ENCODE results near the gene YBX3.
"Not testable (repeated sequence)": the region's sequence is repeated elsewhere in the genome, so short reads cannot be mapped to it uniquely, and the experiment has no call there.

The YBX3 gene

GRCh38 chr12:10722905-10723746 is at the start of gene YBX3:
Gene YBX3, minus strand, starts transcription at chr12:10723323. Its CDS starts 212 bp downstream, at chr12:10723111.
- H3K4me3 Mint-ChIP-seq, result peak within 1 kb of the TSS; percentile 86

GRCh38 chr12:10771132-10771733 is 48.1 kb upstream of the YBX3 start:
- H3K9me3 Mint-ChIP-seq, result no peaks in the 10 kb centered on the region
- peaks cover 84% of the 10 kb centered on the region for H3K27me3 Mint-ChIP-seq
- no peak for ATAC-seq (replicated peaks; ENCODE audit: extremely low read depth, poor library complexity, severe bottlenecking)
- no peak overlapping the region for H3K27ac Mint-ChIP-seq (ENCODE audit: low read depth)
- no peak overlapping the region for H3K4me3 Mint-ChIP-seq
- H3K36me3 Mint-ChIP-seq (ENCODE audit: insufficient read depth), result no peaks in the 10 kb centered on the region
- no peak for DNase-seq (ENCODE audit: low spot score in 2 of 2)
- no peaks in the 10 kb centered on the region for H3K4me1 Mint-ChIP-seq

More at GRCh38 chr12:10722905-10723746, at the start of gene YBX3:
- Mint-ChIP-seq H3K4me1 (peaks cover 22% of the 10 kb centered on the region), H3K27ac (ENCODE audit: low read depth) (peak within 1 kb of the TSS; percentile 95), H3K36me3 (ENCODE audit: insufficient read depth) (peaks cover 23% of the 10 kb centered on the region), H3K9me3 (no peaks in the 10 kb centered on the region), H3K27me3 (peaks cover 17% of the 10 kb centered on the region)
- peak; percentile 38 to 45 for DNase-seq (ENCODE audit: low spot score in 2 of 2)
- peak; percentile 24 for ATAC-seq (replicated peaks; ENCODE audit: extremely low read depth, poor library complexity, severe bottlenecking)

GRCh38 chr12:10759657-10760056 is 36.5 kb upstream of the YBX3 start:
- H3K9me3 Mint-ChIP-seq, result peaks cover 11% of the 10 kb centered on the region
- peaks cover 77% of the 10 kb centered on the region for H3K27me3 Mint-ChIP-seq
- ATAC-seq (replicated peaks; ENCODE audit: extremely low read depth, poor library complexity, severe bottlenecking), result no peak
- DNase-seq (ENCODE audit: low spot score in 2 of 2), result no peak
- H3K4me3 Mint-ChIP-seq, result no peak overlapping the region
- no peaks in the 10 kb centered on the region for H3K4me1 Mint-ChIP-seq
- H3K36me3 Mint-ChIP-seq (ENCODE audit: insufficient read depth), result peaks cover 2% of the 10 kb centered on the region
- H3K27ac Mint-ChIP-seq (ENCODE audit: low read depth), result no peak overlapping the region

DNA sequence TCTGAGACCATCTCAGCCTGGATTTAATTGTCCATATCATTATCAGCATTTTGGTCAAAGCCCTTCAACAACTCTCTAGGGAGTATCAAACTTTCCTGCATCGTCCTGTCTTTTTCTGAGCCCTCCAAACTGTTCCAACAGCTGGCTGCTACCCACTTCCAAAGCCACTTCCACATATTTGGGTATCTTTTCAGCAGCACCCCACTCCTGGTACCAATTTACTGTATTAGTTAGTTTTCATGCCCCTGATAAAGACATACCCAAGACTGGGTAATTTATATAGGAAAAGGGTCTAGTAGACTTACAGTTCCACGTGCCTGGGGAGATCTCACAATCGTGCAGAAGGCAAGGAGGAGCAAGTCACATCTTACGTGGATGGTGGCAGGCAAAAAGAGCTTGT is 33.1 kb upstream of the YBX3 start:
- no peak overlapping the region for H3K4me3 Mint-ChIP-seq
- DNase-seq (ENCODE audit: low spot score in 2 of 2) (no peak), ATAC-seq (replicated peaks; ENCODE audit: extremely low read depth, poor library complexity, severe bottlenecking) (no peak)
- H3K27me3 Mint-ChIP-seq, result peaks cover 82% of the 10 kb centered on the region
- peaks cover 1% of the 10 kb centered on the region for H3K4me1 Mint-ChIP-seq
- peaks cover 3% of the 10 kb centered on the region for H3K36me3 Mint-ChIP-seq (ENCODE audit: insufficient read depth)
- no peak overlapping the region for H3K27ac Mint-ChIP-seq (ENCODE audit: low read depth)
- H3K9me3 Mint-ChIP-seq, result peaks cover 11% of the 10 kb centered on the region

- peaks cover 3% of the 10 kb centered on the region for H3K36me3 Mint-ChIP-seq (ENCODE audit: insufficient read depth)
- peaks cover 11% of the 10 kb centered on the region for H3K9me3 Mint-ChIP-seq
- DNase-seq (ENCODE audit: low spot score in 2 of 2) (no peak), ATAC-seq (replicated peaks; ENCODE audit: extremely low read depth, poor library complexity, severe bottlenecking) (no peak)
- H3K27ac Mint-ChIP-seq (ENCODE audit: low read depth), result no peak overlapping the region
- H3K4me3 Mint-ChIP-seq, result no peak overlapping the region
- peaks cover 13% of the 10 kb centered on the region for H3K4me1 Mint-ChIP-seq
- H3K27me3 Mint-ChIP-seq, result peaks cover 66% of the 10 kb centered on the region
These were observed 29.9 kb upstream of the YBX3 start for GRCh38 chr12:10753059-10753458.

GRCh38 chr12:10750385-10750727 is 27.2 kb upstream of the YBX3 start:
- Mint-ChIP-seq H3K27me3 (peaks cover 70% of the 10 kb centered on the region), H3K9me3 (no peaks in the 10 kb centered on the region), H3K4me3 (peak overlapping the region; percentile 6), H3K27ac (ENCODE audit: low read depth) (no peak overlapping the region), H3K4me1 (peaks cover 13% of the 10 kb centered on the region), H3K36me3 (ENCODE audit: insufficient read depth) (peaks cover 2% of the 10 kb centered on the region)
- ATAC-seq (replicated peaks; ENCODE audit: extremely low read depth, poor library complexity, severe bottlenecking) (no peak), DNase-seq (ENCODE audit: low spot score in 2 of 2) (no peak)

DNA sequence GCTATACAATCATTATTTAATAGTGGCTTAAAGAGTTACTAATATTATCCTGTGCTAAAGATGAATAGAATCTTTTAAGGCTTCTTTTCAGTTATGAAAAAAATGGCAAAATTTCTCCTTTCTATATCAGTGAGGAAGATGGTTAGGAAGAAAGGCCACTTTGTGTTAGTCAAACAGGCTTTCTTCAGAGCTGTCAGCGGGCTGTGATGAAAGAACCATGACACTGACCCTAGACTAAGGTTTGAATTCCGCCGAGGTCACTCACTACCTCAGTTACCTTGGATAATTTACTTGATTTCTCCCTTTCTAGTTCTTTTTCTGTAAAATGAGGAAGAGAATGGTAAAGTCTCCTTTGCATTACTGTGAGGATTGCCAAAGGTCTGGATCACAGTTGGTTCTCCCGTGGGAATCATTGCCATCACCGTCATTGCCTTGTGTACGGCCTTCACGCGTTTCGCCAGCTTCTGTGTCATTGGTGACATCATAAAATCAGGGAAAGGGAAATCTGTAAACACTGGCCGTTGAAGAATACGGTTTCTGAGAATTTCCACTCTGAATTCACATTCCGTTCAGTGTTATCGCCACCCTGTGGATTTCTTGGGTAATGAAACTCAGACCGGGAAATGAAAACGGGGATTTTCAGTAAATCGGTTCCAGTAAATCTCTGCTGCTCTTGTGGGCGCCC is 26.7 kb upstream of the YBX3 start:
- Mint-ChIP-seq H3K9me3 (no peaks in the 10 kb centered on the region), H3K4me3 (peak overlapping the region; percentile 6), H3K27me3 (peaks cover 70% of the 10 kb centered on the region), H3K27ac (ENCODE audit: low read depth) (no peak overlapping the region), H3K4me1 (peaks cover 13% of the 10 kb centered on the region), H3K36me3 (ENCODE audit: insufficient read depth) (peaks cover 2% of the 10 kb centered on the region)
- peak; percentile 83 for ATAC-seq (replicated peaks; ENCODE audit: extremely low read depth, poor library complexity, severe bottlenecking)
- peak; percentile 49 to 70 for DNase-seq (ENCODE audit: low spot score in 2 of 2)

DNA sequence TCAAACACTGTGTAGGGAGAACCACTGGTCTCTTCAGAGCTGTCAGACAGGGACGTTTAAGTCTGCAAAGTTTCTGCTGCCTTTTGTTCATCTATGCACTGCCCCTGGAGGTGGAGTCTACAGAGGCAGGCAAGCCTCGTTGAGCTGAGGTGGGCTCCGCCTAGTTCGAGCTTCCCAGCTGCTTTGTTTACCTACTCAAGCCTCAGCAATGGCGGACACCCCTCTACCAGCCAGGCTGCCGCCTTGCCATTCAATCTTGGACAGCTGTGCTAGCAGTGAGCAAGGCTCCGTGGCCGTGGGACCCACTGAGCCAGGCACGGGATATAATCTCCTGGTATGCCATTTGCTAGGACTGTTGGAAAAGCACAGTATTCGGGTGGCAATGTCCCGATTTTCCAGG is 24.6 kb upstream of the YBX3 start:
- DNase-seq (ENCODE audit: low spot score in 2 of 2) (no peak), ATAC-seq (replicated peaks; ENCODE audit: extremely low read depth, poor library complexity, severe bottlenecking) (no peak)
- Mint-ChIP-seq H3K4me1 (peaks cover 13% of the 10 kb centered on the region), H3K27me3 (peaks cover 69% of the 10 kb centered on the region), H3K27ac (ENCODE audit: low read depth) (no peak overlapping the region), H3K36me3 (ENCODE audit: insufficient read depth) (no peaks in the 10 kb centered on the region), H3K9me3 (no peaks in the 10 kb centered on the region), H3K4me3 (no peak overlapping the region)

- ATAC-seq (replicated peaks; ENCODE audit: extremely low read depth, poor library complexity, severe bottlenecking); DNase-seq (ENCODE audit: low spot score in 2 of 2); H3K4me3 Mint-ChIP-seq; H3K36me3 Mint-ChIP-seq (ENCODE audit: insufficient read depth); H3K27ac Mint-ChIP-seq (ENCODE audit: low read depth); H3K4me1 Mint-ChIP-seq; H3K9me3 Mint-ChIP-seq: not testable (repeated sequence)
- peaks cover 50% of the 10 kb centered on the region for H3K27me3 Mint-ChIP-seq
These were observed 20.3 kb upstream of the YBX3 start for GRCh38 chr12:10743420-10743819.

DNA sequence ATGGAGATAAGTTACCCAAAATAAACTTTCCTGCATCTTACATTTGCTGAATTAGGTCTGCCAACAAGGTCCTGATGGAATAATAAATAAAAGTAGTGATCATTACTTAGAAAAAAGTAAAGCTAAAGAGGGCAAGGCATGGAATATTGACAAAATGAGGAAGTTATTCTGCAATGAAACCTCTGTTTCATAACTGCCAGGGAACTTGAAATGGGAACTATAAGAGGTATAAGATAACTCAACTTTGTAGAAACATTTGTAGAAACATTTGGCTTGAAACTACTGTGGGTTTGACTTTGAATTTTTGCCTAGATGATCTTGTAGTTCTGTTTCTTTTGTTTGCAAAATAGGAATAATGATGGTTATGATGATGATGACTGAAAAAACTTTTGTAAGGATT is 18.7 kb upstream of the YBX3 start:
- ATAC-seq (replicated peaks; ENCODE audit: extremely low read depth, poor library complexity, severe bottlenecking) (no peak), DNase-seq (ENCODE audit: low spot score in 2 of 2) (no peak)
- Mint-ChIP-seq H3K36me3 (ENCODE audit: insufficient read depth) (no peaks in the 10 kb centered on the region), H3K27me3 (peaks cover 34% of the 10 kb centered on the region), H3K4me1 (no peaks in the 10 kb centered on the region), H3K9me3 (no peaks in the 10 kb centered on the region), H3K4me3 (no peak overlapping the region), H3K27ac (ENCODE audit: low read depth) (no peak overlapping the region)

GRCh38 chr12:10740182-10740581 is 17.1 kb upstream of the YBX3 start:
- Mint-ChIP-seq H3K36me3 (ENCODE audit: insufficient read depth) (no peaks in the 10 kb centered on the region), H3K4me3 (no peak overlapping the region), H3K27me3 (peaks cover 25% of the 10 kb centered on the region), H3K4me1 (no peaks in the 10 kb centered on the region), H3K27ac (ENCODE audit: low read depth) (no peak overlapping the region), H3K9me3 (no peaks in the 10 kb centered on the region)
- DNase-seq (ENCODE audit: low spot score in 2 of 2) (no peak), ATAC-seq (replicated peaks; ENCODE audit: extremely low read depth, poor library complexity, severe bottlenecking) (no peak)

- H3K36me3 Mint-ChIP-seq (ENCODE audit: insufficient read depth), result no peaks in the 10 kb centered on the region
These were observed 16.3 kb upstream of the YBX3 start for GRCh38 chr12:10739157-10740118.

More at GRCh38 chr12:10739157-10740118, 16.3 kb upstream of the YBX3 start:
- Mint-ChIP-seq H3K4me1 (no peaks in the 10 kb centered on the region), H3K9me3 (no peaks in the 10 kb centered on the region), H3K27me3 (peaks cover 23% of the 10 kb centered on the region), H3K27ac (ENCODE audit: low read depth) (no peak overlapping the region), H3K4me3 (no peak overlapping the region)
- ATAC-seq (replicated peaks; ENCODE audit: extremely low read depth, poor library complexity, severe bottlenecking), result no peak
- no peak for DNase-seq (ENCODE audit: low spot score in 2 of 2)
